HG03571 (cell line): ENCODE results near the gene SYCP2L.
"Not testable (repeated sequence)": the region's sequence is repeated elsewhere in the genome, so short reads cannot be mapped to it uniquely, and the experiment has no call there.

Experiments used
- ATAC-seq: cut with Tn5 transposase; IDR thresholded peaks from one replicate; pipeline ENCODE4 v1.9.1; 2021; ENCODE audit not compliant: unreplicated experiment

The SYCP2L gene

DNA sequence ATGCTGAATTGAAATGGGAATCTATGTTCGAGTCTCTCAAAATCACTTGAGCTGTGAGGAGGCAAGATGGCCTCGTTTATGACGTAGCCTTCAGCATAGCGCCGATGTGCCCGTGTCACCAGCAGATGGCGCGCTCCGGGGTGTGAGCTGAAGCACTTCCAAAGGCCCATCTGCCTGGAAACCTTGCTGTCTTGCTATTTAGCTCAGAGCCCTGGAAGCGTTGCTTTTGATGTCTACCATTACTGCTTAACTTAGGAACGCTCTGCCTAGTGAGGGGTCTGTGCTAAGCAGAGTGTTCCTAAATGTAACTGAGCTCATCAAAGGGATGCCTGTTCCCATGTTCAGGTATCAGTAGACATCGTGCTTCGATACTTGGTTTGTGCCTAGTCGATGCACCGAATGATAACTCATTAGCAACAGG is 67.7 kb downstream of the SYCP2L start:
- ATAC-seq, result peak; percentile 86

DNA sequence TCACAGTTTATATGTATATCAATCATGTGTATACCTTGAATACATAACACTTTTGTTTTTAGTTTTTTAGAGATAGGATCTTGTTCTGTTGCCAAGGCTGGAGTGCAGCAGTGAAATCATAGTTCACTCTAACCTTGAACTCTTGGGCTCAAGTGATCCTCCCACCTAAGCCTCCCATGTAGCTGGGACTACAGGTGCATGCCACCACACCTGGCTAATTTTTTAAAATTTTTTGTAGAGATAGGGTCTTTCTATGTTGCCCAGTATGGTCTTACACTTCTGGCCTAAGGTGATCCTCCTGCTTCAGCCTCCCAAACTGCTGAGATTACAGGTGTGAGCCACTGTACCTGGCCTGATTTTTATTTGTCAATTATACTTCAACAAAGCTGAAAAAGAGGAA is 69.9 kb downstream of the SYCP2L start:
- no peak for ATAC-seq

DNA sequence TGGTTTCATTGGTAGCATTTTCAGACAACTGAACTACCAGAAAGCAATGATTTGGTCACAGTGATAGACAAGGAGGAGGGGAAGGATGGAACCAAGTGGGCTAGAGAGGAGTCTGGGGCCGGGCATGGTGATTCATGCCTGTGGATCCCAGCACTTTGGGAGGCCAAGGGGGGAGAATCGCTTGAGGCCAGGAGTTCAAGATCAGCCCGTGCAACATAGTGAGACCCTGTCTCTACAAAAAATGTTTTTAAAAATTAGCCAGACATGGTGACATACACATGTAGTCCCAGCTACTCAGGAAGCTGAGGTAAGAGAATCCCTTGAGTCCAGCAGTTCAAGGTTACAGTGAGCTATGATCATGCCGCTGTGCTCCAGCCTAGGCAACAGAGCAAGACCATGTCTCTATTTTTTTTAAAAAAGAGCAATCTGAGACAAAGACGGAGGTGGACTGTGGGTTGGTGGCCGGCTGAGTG is 70.6 kb downstream of the SYCP2L start:
- ATAC-seq, result no peak

DNA sequence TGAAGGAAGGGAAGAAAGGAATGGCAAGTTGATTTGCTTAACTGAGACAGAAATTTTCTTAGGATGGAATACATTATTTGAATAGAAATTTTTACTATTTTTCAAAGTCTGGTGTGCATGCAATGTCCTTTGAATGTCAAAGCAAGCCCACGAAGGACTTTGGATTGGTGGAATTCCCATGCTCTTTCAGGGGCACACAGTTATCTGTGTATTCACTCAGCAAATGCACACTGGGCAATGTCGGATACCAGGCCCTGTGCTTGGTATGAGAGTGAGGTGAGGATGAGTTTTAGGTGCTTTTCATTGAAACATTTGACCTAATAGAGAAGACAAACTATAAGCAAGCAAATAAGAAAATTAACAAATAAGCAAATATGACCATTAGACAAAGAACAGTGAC is 73.3 kb downstream of the SYCP2L start:
- ATAC-seq, result no peak

DNA sequence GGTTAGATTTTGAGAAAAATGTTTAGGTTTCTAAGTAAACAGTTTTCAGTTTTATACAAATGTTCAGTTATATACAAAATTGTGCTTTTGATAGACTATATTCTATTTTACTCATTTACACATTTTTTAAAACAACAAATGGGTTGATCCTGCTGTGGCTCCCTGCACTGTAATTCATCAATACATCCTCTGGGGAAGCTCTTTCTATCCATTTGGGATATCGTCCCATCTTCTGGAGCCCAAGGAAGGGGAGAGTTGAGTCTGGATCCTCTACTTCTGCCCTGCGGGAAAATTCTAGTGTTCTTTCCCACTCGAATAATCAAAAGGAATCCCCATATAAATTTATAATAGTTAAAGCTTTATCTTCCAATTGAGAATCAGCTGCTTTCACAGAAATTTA is 75.0 kb downstream of the SYCP2L start:
- no peak for ATAC-seq

DNA sequence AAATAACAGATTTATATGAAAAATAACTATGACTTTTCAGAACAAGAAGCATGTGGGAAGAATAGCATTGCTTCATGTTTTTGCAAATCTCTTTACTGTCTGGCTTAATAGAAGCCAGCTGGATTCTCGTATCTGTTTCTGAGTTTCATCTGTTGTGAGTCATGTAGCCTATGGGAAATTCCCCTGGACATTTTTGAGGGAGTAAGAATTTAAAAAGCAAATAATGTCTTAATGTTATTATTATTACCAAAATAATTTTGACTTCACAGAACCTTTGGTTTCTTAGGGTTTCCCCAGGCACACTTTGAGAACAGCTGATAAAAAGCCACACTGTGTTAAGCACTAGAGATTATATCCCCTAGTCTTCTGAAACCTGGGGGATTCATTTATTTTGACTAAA is 75.8 kb downstream of the SYCP2L start:
- ATAC-seq, result no peak

DNA sequence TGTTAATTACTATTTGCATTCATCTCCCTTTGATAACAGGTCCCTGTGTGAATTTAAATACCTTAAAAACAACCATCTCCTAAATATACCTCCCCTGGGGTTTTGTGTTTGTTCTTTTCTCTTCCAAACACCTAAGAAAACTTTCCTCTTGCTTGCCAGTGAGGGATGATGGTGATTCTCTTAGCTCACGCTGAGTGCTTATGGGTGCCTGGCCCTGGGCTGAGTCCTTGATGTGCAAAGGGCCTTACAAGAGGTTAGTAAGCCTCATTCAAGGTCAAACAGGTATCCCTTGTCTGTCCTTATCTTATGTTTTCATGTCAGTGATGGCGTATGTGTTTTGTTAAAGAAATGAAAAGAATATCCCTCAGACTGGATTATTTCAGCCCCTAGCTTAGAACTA is 76.3 kb downstream of the SYCP2L start:
- no peak for ATAC-seq

DNA sequence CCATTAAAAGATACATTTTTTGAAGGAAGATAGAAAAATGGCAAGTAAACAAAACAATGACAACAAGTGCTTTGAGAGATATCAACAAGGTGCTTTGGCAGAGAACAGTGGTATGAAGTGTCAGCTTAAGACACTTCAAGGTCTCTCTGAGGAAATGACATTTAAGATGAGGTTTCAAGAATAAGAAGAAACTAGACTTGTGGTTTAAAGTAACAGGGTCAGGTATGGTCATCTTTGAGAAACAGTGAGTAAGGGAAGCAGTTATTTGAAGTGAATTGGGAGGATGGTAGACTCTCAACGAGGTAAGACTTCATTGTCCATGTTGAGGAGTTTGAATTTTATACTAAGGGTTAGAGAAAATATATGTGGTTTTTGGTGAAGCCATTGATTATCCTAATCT is 77.8 kb downstream of the SYCP2L start:
- ATAC-seq, result no peak

DNA sequence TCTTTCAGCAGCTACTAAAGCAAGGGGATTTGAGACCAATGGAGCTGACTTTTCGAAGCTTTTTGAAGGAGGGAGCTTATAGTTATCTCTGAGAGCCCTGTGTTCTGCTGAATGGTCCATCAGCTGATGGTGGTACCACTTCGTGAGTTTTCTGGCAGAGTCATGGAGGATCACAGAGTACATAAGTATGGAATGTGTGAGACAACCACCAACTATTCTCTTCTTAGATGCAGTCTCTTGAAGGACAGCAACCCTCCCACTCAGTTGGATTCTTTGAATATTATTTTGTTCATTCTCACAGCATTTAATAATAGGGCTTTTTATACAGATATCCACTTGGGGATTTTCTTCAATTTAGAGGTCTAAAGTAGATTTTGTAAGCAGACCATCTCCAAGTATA is 81.9 kb downstream of the SYCP2L start:
- no peak for ATAC-seq

DNA sequence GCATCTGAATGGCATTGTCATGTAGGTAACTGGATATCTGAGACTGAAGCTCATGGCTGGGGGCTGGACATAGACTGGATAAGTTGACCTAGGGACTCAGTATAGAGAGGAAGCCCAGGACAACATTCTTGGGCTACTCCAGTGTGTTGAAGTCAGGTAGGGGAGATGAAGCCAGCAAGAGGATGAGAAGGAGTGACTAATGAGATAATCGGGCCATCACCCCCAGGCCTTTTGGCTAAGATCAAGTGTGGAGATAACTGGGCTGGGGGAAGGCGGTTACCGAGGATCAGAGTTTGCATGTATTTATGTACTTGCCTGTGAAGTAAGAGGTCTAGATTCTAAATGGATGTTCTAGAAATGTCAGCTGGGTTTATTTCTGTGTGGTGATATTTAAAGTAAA is 83.9 kb downstream of the SYCP2L start:
- no peak for ATAC-seq

DNA sequence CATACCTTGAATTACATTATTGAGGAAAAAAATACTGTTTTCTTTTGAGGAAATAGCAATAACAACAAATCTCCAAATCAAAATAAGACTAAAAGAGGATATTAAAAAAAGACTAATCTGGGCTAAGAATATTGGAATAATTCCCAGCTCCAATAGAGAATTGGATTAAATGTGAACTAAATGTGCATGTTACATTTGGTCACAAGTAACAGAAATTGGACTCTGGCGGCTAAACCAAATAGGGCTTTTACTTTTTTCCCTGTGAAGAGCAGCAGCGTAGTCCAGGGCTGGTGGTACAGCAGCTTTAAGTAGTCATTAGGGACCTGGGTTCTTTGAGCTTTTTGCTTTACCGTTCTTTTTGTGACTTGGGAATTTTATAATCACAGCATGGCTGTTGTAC is 85.3 kb downstream of the SYCP2L start:
- ATAC-seq, result no peak

DNA sequence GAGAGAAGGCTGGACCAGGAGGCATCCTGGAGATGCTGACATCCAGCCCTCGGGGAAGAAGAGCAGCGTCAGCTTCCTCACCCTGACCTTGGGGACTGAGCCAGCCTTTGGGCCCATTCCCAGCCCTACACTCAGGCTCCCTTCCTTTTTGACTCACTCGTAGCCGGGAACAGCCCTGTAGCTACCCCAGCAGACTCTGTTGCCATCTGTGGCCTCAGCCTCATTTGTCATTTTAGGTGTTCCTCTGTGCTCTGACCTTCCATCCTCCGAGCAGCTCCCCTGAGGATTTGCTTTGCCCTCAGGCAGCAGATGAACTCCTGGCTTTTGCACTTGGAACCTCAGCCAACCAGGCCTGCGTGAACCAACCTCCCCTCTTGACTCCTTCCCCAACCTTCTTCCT is 89.7 kb downstream of the SYCP2L start:
- ATAC-seq, result no peak

DNA sequence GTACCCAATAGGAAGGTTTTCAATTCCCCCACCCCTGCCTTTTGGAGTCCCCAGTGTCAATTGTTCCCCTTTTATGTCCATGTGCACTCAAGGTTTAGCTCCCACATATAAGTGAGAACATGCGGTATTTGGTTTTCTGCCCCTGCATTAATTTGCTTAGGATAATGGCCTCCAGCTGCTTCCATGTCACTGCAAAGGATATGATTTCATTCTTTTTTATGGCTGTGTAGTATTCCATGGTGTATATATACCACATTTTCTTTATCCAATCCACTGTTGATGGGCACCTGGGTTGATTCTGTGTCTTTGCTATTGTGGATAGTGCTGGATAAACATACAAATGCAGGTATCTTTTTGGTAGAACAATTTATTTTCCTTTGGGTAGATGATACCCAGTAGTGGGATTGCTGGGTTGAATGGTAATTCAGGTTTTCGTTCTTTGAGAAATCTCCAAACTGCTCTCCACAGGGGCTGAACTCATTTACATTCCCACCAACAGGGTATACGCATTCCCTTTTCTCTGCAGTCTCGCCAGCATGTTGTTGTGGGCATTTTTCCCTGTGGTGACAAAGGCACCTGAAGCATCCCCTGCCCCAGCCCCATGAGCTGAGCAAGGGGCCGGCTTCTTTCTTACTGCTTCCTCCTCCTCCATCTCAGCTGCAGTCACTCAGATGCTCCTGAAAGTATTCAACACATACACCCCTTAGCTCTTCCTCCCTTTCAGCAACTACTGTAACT is 90.5 kb downstream of the SYCP2L start:
- ATAC-seq, result no peak

DNA sequence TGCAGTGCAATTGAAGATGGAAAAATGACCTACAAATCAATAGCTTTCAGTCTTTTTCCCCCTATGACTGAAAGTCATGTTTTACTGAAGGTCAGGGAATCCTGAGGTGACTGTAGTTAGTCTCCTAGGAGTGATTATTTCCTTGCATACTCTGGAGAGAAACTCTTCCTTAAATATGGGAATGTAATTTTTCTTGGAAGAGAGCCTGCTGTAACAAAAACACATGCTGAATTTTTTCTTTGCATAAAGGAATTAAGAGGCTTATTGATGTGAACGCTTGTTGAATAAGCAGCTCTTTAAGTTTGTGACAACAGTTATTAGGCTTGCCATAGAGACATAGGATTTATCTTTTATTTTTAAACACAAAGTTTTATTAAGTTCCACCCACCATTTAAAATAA is 92.8 kb downstream of the SYCP2L start:
- no peak for ATAC-seq

DNA sequence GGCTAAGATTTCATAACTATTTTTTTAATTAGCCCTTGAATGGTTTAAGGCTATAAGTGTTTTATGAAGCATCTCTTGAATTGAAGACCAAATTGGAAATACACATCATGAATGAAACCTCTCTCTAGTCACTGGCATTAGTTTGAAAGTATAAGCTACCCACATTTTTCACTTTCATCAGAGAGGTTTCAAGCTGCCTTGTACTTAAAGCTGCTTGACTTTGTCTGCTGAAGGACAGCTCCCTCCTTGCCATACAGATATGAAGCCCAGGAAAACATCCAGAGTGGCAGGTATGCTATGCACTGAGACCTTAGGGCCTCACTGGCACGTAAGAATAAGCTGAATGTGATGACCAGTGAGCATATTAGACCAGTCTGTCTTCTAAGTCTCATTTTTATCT is 94.6 kb downstream of the SYCP2L start:
- no peak for ATAC-seq

DNA sequence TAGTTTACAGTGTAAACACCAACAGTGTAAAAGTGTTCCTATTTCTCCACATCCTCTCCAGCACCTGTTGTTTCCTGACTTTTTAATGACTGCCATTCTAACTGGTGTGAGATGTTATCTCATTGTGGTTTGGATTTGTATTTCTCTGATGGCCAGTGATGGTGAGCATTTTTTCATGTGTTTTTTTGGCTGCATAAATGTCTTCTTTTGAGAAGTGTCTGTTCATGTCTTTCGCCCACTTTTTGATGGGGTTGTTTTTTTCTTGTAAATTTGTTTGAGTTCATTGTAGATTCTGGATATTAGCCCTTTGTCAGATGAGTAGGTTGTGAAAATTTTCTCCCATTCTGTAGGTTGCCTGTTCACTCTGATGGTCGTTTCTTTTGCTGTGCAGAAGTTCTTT is 98.1 kb downstream of the SYCP2L start:
- ATAC-seq, result not testable (repeated sequence)

DNA sequence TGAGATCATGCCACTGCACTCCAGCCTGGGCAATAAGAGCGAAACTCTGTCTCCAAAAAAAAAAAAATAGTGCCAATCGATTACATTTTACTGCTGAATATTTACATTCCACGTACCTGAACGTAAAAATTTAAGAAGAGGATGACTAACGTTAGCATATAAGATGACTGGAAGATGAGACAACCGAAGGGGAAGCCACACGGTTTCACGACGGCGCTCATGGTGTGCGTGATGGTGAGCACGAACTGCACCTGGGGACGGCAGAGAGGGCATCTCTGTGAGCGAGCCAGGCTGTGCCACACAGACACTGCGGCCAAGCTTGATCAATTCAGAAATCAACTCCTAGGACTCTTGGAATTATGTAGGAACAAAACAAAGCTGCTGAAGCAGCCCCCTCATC is 102.7 kb downstream of the SYCP2L start:
- no peak for ATAC-seq

DNA sequence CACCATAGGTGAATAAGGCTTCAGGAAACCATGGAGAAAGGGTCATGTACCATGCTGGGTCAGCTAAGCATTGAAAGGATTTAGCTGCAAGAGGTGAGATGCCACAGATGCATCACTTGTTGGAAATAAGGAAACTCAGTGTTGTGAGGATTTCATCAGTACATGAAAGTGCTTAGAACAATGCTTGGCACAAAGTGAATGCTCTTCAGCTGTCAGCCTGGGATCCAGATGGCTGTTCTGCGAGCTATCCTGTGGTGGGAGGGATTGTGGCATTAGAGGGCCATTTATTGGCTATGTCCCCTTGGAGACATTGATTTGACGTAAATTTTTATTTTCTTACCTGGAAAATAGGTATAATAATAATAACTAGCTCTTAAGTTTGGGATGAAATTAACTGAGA is 104.3 kb downstream of the SYCP2L start:
- ATAC-seq, result no peak

DNA sequence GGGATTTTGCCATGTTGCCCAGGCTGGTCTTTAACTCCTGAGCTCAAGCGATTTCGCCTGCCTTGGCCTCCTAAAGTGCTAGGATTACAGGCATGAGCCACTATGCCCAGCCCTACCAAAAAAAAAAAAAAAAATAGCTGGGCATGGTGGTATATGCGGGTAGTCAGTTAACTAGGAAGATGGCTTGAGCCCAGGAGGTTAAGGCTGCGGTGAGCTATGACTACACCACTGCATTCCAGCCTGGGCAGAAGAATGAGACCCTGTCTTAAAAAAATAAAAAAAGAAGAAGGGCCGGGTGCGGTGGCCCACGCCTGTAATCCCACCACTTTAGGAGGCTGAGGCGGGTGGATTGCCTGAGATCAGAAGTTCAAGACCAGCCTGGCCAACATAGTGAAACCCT is 107.0 kb downstream of the SYCP2L start:
- ATAC-seq, result no peak

DNA sequence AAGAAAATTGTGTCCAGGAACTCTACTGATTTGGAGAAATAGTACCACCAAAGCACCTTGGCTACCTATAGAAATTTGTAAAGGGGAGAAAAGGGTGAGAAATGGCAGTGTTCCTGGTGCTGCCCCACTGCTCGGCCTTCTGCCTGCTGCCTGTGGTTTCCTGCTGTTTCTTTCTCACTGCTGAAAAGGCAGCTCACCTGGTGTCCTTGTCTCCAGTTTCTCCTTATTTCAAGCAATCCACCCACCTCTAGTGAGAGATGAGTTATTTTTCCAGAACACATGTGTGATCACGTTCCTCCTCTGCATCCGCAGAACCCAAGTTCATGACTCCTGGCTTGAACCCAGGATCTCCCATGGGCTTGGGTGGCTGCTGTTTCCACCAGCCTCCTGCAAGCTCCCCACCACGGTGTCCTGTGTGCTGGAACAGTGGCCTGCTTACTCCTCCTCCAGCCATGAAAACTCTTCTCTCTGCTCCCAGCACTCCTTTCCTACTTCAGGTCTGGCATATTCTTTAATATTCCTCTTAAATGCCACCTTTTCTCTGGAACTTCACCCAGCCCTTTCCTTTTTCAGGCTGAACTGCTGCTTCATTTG is 108.4 kb downstream of the SYCP2L start:
- no peak for ATAC-seq

DNA sequence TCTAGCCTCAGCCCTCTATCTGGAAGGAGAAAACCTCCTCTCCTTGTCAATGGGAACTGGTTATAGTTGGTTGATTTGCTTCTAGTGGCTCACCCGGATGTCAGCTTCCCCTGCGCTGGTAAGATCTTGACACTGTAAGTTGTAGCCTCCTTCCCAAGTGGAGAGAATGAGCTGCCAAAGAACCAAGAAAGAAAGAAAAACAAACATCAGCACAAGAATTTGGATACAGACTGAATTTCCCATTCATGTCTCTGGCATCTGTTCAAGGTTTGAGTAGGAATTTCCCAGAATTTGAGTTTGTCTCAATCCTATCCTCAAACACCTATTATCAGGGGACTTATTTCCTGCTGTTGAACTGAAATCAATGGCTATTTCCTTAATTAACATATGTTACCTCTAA is 113.1 kb downstream of the SYCP2L start:
- no peak for ATAC-seq

DNA sequence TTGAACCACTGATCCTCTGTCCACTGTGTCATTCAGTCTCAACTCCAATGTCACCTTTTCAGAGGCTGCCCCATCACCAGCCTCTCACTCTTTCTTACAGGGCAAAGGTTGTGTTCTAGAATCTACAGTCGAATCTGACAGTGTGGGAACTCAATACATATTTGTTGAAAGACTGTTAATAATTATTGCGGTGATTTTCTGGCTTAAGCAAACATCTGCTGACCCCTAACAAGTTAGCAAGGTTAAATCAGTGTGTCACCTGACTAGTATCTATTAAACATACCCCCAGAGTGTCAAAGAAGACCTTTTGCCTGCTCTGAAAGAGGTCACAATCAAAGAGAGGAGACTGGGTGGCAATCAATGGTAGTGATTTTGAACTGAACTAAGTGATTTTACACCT is 115.3 kb downstream of the SYCP2L start:
- ATAC-seq, result no peak

DNA sequence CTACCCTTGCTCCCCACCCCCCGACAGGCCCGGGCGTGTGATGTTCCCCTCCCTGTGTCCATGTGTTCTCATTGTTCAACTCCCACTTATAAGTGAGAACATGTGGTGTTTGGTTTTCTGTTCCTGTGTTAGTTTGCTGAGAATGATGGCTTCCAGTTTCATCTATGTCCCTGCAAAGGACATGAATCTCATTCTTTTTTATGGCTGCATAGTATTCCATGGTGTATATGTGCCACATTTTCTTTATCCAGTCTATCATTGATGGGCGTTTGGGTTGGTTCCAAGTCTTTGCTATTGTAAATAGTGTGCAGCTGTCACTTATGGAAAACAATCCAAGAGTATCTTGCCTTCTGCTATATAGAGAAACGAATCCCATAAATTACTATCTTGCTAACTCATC is 116.4 kb downstream of the SYCP2L start:
- not testable (repeated sequence) for ATAC-seq
